Measurements from ENCODE around the gene SLC37A3. TPM values are rescaled to one million over a fixed set of nuclear protein-coding genes. Genes with fewer than 3 reads are reported as not detected.

Gene SLC37A3
- total RNA-seq, 1 experiment from 2014 or later = 22.1 TPM

- Histone ChIP-seq H3K27ac (ENCODE audit: low read length) (no peak overlapping the region), H3K36me3 (ENCODE audit: low read depth, low read length) (no peaks in the 10 kb centered on the region), H3K27me3 (ENCODE audit: low read length) (no peaks in the 10 kb centered on the region), H3K4me2 (ENCODE audit: low read length) (no peak overlapping the region), H4K20me1 (ENCODE audit: low read length) (peaks cover 17% of the 10 kb centered on the region), H3F3A (ENCODE audit: low read length, unreplicated experiment) (no peaks in the 10 kb centered on the region), H3K79me2 (ENCODE audit: low read length) (peaks cover 79% of the 10 kb centered on the region), H3K9ac (ENCODE audit: low read length) (no peak overlapping the region), H2AFZ (ENCODE audit: low read length) (no peak overlapping the region), H3K9me2 (replicated peaks; ENCODE audit: low read length) (no peaks in the 10 kb centered on the region), H3K4me3 (ENCODE audit: low read length) (no peak overlapping the region), H3K4me1 (ENCODE audit: insufficient read depth, low read length) (peaks cover 12% of the 10 kb centered on the region), H3K9me3 (ENCODE audit: low read length) (no peaks in the 10 kb centered on the region)
- ChIA-PET CTCF (no interaction called here), POLR2A (ENCODE audit: unreplicated experiment) (interaction anchor here (0.7 kb wide), 1 partner anchor 72 kb away, joined by 3 read pairs; no protein-coding TSS in a partner anchor)
- DNase-seq = no peak
- TF ChIP-seq CTCF (conservative IDR thresholded peaks at IDR 0.05; ENCODE audit: low read depth, low read length) (no peak), EZH2 (IDR thresholded peaks at IDR 0.05; ENCODE audit: low read length, unreplicated experiment) (no peak), EZH2phosphoT487 (IDR thresholded peaks at IDR 0.05; ENCODE audit: borderline replicate concordance, low read length) (no peak)
- intact Hi-C loops (cut with micrococcal nuclease) = no loop called here
- BruUV-seq (replicated peaks) = no TSS peak
- no peak for ATAC-seq
These were observed 4.5 kb downstream of the SLC37A3 start for GRCh38 chr7:140393756-140394306.

- H3K9me2 ChIP-seq (replicated peaks; ENCODE audit: low read length) = no peaks in the 10 kb centered on the region
- H3K9ac ChIP-seq (ENCODE audit: low read length) = no peak overlapping the region
- TF ChIP-seq CTCF (conservative IDR thresholded peaks at IDR 0.05; ENCODE audit: low read depth, low read length) = no peak
- TF ChIP-seq EZH2phosphoT487 (IDR thresholded peaks at IDR 0.05; ENCODE audit: borderline replicate concordance, low read length) = no peak
- no peak for TF ChIP-seq EZH2 (IDR thresholded peaks at IDR 0.05; ENCODE audit: low read length, unreplicated experiment)
- no peaks in the 10 kb centered on the region for H3F3A ChIP-seq (ENCODE audit: low read length, unreplicated experiment)
- ChIA-PET CTCF (no interaction called here), POLR2A (ENCODE audit: unreplicated experiment) (no interaction called here)
- H3K27me3 ChIP-seq (ENCODE audit: low read length) = no peaks in the 10 kb centered on the region
- H3K27ac ChIP-seq (ENCODE audit: low read length) = no peak overlapping the region
- no peak overlapping the region for H2AFZ ChIP-seq (ENCODE audit: low read length)
- no TSS peak for BruUV-seq (replicated peaks)
- peaks cover 14% of the 10 kb centered on the region for H4K20me1 ChIP-seq (ENCODE audit: low read length)
- DNase-seq (no peak), ATAC-seq (no peak)
- intact Hi-C loops (cut with micrococcal nuclease) = no loop called here
- H3K36me3 ChIP-seq (ENCODE audit: low read depth, low read length) = no peaks in the 10 kb centered on the region
- H3K9me3 ChIP-seq (ENCODE audit: low read length) = no peaks in the 10 kb centered on the region
- peaks cover 77% of the 10 kb centered on the region for H3K79me2 ChIP-seq (ENCODE audit: low read length)
- no peak overlapping the region for H3K4me3 ChIP-seq (ENCODE audit: low read length)
- H3K4me2 ChIP-seq (ENCODE audit: low read length) = no peak overlapping the region
- H3K4me1 ChIP-seq (ENCODE audit: insufficient read depth, low read length) = peaks cover 8% of the 10 kb centered on the region
These were observed 6.7 kb downstream of the SLC37A3 start for GRCh38 chr7:140391634-140392033.

- H3K4me2 ChIP-seq (ENCODE audit: low read length) = no peak overlapping the region
- no TSS peak for BruUV-seq (replicated peaks)
- H3K9me2 ChIP-seq (replicated peaks; ENCODE audit: low read length) = no peaks in the 10 kb centered on the region
- H3K27ac ChIP-seq (ENCODE audit: low read length) = no peak overlapping the region
- no peak overlapping the region for H2AFZ ChIP-seq (ENCODE audit: low read length)
- H3K4me1 ChIP-seq (ENCODE audit: insufficient read depth, low read length) = no peaks in the 10 kb centered on the region; the same call in 1 of the 2 replicates
- H4K20me1 ChIP-seq (ENCODE audit: low read length) = peaks cover 8% of the 10 kb centered on the region; the same call in 1 of the 2 replicates
- intact Hi-C loops (cut with micrococcal nuclease) = no loop called here
- no peaks in the 10 kb centered on the region for H3F3A ChIP-seq (ENCODE audit: low read length, unreplicated experiment)
- DNase-seq (no peak), ATAC-seq (no peak)
- ChIA-PET CTCF (no interaction called here), POLR2A (ENCODE audit: unreplicated experiment) (no interaction called here)
- H3K9ac ChIP-seq (ENCODE audit: low read length) = no peak overlapping the region
- H3K36me3 ChIP-seq (ENCODE audit: low read depth, low read length) = no peaks in the 10 kb centered on the region; the same call in 1 of the 2 replicates
- TF ChIP-seq CTCF (conservative IDR thresholded peaks at IDR 0.05; ENCODE audit: low read depth, low read length) (no peak), EZH2phosphoT487 (IDR thresholded peaks at IDR 0.05; ENCODE audit: borderline replicate concordance, low read length) (no peak), EZH2 (IDR thresholded peaks at IDR 0.05; ENCODE audit: low read length, unreplicated experiment) (no peak)
- no peaks in the 10 kb centered on the region for H3K9me3 ChIP-seq (ENCODE audit: low read length)
- H3K4me3 ChIP-seq (ENCODE audit: low read length) = no peak overlapping the region
- no peaks in the 10 kb centered on the region for H3K27me3 ChIP-seq (ENCODE audit: low read length)
- peaks cover 69% of the 10 kb centered on the region for H3K79me2 ChIP-seq (ENCODE audit: low read length)
These were observed 7.7 kb downstream of the SLC37A3 start for GRCh38 chr7:140390466-140391190.
